ENCODE data around the gene RABGAP1L. TPM values are rescaled to one million over a fixed set of nuclear protein-coding genes. Genes with fewer than 3 reads are reported as not detected.
"Not testable (repeated sequence)": the region's sequence is repeated elsewhere in the genome, so short reads cannot be mapped to it uniquely, and the experiment has no call there.

Gene RABGAP1L
- polyA plus RNA-seq, 12 donors = 11.4 to 34.1 (median 16.6) TPM; not detected in 1

DNA sequence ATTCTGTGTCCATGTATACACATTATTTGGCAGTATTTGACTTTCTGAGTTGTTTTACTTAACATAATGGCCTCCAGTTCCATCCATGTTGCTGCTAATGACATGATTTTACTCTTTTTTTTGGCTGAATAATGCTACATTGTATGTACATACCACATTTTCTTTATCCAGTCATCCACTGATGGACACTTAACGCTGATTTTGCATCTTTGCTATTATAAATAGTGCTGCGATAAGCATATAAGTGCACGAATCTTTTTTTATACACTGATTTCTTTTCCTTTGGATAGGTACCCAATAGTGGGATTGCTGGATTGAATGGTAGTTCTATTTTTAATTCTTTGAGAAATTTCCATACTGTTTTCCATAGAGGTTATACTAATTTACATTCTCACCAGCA is 544.0 kb downstream of the RABGAP1L start:
- no peak for DNase-seq

DNA sequence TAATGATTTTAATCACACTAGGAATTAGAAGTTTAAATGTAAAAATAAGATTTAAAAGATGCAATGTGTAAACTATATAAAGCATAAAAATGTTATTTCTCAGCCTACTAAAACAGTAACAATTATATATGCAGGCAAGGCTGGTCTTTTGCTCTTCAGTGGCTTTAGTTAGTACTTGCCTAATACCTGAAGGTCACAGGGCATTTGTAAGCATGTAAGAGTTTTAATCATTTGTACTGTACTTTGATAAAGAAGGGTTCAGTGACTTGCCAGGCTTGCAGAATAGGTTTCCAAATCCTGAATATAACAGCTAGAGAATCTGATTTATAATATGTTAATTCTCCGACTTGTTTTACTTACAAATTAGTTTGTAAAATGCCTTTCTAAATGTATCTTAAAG is 545.0 kb downstream of the RABGAP1L start:
- no peak for DNase-seq

DNA sequence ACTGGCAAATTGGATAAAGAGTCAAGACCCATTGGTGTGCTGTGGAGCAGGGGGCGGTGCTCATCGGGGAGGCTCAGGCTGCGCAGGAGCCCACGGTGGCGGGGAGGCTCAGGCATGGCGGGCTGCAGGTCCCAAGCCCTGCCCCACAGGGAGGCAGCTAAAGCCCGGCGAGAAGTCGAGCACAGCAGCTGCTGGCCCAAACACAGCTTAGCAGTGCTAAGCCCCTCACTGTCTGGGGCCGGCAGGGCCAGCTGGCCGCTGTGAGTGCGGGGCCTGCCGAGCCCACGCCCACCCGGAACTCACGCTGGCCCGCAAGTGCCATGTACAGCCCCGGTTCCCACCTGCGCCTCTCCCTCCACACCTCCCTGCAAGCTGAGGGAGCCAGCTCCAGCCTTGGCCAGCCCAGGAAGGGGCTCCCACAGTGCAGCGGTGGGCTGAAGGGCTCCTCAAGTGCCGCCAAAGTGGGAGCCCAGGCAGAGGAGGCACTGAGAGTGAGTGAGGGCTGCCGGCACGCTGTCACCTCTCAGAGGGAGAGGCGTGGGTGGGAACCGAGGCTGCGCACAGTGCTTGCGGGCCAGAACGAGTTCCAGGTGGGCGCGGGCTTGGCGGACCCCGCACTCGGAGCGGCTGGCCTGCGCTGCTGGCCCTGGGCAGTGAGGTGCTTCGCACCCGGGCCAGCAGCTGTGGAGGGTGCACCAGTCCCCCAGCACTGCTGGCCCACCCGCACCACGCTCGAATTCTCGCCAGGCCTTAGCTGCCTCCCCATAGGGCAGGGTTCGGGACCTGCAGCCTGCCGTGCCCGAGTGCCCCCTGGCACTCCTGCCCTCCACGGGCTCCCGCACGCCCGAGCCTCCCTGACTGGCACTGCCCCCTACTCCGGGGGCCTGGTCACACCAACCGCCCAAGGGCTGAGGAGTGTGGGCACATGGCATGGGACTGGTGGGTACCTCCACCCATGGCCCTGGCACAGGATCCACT is 551.8 kb downstream of the RABGAP1L start:
- no peak for DNase-seq

DNA sequence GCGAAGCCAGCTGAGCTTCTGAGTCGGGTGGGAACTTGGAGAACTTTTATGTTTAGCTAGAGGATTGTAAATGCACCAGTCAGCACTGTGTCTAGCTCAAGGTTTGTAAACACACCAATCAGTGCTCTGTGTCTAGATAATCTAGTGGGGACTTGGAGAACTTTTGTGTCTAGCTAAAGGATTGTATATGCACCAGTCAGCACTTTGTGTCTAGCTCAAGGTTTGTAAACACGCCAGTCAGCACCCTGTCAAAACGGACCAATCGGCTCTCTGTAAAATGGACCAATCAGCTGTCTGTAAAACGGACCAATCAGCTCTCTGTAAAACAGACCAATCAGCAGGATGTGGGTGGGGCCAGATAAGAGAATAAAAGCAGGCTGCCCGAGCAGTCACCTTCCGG is 552.5 kb downstream of the RABGAP1L start:
- DNase-seq = not testable (repeated sequence)

DNA sequence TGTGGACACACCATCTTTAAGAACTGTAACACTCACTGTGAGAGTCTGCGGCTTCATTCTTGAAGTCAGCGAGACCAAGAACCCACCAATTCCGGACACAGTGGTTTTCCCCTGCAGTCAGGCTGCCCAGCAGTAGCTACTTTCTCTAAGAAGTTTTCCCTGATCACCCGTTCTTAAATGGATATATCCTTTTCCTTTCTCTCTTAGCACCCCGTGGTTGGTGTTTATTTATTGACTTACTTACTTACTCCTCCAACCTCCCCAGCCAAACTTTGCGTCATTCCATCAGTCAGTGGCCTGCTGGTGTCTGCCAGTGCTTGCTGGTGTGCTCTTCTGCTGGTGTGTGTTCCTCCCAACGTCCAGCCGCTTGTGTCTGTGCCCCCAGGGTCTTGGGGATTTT is 553.2 kb downstream of the RABGAP1L start:
- DNase-seq = no peak

DNA sequence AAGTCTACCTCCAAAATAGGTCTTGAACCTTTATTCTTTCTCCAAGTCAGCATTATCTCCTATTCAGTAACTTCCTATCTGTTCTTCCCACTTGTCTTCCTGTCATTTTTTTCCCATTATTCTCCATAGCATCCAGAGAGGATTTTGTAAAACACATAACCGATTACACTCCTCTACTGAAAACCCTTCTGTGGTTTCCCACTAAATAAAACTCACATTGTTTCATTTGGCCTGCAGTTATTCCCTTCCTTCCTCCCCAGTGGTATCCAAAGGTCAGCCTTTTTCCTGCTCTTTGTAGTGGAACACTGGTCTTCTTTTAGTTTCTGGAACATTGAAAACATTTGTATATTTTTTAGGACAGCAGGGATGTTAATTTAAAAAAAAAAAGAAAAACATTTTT is 554.5 kb downstream of the RABGAP1L start:
- peak; percentile 8 for DNase-seq

DNA sequence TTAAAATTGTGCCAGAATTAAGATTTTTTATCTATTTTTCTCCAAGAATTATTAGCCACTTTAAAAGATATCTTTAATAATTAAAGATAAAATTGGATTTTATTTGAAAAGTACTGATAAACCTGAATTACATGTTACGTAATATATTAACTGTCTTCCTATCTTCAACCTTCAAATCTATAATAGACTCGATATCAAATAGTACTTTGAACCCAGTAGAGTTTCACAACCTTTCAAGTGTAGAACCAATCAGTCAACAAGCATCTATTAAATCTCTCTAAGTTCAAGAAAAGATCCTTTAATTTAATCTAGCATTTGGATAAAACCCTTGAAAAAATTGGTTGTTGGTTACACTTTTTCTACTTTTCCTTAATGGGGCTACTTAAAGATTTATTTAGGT is 559.9 kb downstream of the RABGAP1L start:
- DNase-seq = no peak

DNA sequence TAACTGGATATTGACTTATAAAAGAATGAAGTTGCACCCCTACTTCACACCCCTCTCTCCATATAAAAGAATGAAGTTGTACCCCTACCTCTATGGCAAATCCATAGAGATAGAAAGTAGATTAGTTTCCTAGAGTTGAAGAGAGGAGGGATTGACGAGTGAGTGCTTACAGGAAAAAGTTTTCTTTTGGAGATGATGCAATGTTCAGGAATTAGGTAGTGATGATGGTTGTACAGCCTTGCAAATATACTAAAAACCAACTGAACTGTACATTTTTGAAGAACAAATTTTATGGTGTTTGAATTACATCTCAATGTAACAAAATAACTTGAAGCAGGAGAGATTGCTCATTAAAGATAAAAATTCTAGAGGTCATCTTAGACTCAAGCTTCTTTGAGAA is 561.3 kb downstream of the RABGAP1L start:
- no peak for DNase-seq

DNA sequence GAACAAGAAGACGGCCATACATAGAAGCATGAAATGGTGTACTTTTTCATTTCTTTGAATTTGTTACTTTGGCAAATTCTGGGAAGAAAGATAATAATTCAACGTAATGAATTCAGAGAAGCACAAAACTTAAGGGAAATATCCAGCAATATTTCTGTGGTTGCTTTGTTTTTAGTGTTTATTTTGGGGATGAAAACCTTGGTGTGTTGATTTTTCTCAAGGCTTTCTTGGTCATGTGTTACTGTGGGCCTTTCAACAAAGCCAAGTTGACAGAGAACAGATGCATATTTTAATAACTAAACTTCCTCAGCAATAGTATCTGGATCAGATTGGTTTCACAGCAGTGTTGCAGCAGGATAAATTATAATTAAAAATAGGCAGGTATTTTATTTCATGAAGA is 561.9 kb downstream of the RABGAP1L start:
- no peak for DNase-seq

DNA sequence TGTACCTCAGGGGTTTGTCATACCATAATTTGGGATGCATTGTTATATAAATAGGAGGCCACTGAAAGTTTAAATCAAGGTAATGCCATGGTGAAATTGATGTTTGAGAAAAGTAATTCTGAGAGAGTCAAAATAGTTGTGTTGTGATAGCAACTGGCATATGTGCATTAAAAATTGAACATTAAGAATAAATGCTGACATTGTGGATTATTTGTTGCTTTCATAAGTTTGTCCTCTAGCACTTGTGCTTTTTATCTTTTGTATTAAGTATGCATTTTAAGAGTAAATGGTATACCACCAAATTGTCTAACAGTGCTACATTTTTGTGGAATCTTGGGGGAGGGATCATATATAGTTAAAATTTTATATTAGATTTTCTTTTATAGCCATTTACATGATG is 564.5 kb downstream of the RABGAP1L start:
- no peak for DNase-seq

DNA sequence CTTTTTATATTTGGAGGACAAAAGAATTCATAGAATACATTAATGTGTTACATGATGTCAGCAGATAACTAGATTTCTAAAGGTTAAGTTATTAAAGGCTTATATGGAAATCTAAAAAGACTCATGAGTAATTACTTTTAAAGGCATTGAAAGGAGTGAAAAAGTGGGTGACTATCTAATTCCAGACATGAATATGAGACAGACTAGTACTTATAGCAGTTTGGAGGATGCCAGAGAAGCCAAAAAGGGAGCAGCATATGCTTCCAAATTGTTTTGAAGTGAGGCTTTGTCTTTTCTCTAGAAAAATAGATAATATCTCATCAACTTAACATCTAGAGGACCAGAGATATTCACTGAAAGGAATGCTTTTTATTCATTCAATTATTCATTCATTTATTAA is 564.9 kb downstream of the RABGAP1L start:
- DNase-seq = no peak

DNA sequence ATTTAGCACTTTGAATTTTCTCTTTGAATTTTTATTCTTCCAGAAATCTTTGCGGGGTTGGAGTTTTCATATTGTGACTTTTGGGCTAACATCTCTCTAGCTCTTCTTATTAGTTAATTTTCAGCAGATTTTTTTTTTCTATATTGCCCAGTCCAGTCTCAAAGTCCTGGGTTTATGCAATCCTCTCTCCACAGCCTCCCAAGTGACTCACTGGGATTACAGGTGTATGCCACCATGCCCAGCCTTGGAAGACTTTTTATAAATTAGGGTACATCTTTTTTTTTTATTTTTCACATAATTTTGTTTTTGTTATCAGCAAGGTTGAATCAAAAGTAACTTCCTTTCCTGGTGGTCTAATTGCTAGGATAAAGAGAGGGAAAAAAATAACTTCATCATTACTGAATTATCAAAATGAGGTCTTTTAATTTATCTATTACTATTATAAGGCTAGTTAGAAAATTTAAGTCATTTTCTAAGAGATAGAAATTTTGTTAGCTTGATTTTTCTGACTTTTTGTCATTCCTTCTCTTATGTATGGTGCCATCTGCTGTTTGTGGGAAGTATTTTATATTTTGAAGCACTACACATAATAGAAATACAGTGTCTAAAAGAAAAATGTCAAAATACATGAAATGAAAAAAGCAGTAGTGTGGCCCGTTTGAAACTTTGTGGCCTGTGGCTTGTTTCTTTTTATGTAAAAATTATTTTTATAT is 567.0 kb downstream of the RABGAP1L start:
- peak; percentile 15 for DNase-seq

DNA sequence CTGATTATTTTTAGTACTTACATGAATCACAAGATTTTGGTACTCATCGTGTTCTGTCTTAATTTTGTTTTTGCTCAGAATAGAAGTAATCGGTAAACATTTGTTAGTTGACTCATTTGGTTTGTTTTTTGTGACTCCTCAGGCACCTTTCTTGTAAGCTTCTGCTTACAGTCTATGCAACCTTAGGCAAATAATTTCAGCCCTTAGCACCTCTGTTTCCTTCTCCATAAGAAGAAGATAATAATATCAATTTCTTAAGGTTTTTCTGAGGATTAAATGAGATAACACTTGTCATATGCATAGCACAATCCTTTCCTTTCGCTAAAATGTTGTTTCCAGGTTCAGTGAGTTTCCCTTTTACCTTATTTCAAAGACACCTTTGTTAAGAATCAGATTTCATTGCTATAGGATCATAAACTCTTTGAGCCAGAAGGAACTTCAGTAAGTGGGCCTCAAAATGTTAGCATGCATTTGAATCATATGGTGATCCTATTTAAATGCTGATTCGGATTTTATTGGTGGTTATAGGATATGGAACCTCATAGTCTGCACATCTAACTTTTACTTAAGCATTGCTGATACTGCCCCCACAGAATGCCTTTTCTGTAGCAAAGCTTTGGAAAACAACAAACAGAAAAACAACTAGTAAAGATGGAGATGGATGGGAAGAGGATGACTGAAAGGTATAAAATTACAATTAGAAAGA is 567.7 kb downstream of the RABGAP1L start:
- no peak for DNase-seq

DNA sequence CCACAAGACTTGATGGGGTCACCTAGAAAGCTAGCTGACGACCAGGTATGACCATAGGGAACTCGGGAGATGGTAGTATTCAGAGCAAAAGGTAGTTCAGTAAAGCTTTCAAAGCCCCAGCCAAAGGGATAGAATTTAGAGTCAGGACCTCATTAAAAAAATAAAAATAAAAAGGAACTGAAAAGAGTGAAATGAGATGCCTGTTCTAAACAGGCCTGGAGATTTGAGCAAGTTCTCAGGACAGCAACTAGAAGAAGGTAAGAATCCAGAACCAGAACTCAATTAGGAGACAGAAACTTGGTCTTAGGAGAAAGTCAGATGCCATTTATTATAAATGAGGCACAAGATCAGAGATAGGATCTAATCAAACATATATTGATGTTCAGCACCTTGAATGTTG is 575.0 kb downstream of the RABGAP1L start:
- no peak for DNase-seq

DNA sequence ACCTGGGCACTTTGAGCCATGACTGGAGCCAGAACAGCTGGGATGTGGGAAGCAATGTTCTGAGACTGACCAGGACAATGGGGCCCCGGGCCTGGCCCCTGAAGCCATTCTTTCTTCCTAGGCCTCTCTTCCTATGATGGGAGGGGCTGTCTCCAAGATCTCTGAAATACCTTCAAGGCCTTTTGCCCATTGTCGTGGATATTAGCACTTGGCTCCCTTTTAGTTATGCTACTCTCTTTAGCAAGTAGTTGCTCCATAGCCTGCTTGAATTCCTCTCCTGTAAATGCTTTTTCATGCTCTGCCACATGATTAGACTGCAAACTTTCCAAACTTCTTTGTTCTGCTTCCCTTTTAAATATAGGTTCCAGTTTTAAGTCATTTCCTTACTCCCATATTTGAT is 577.5 kb downstream of the RABGAP1L start:
- no peak for DNase-seq

DNA sequence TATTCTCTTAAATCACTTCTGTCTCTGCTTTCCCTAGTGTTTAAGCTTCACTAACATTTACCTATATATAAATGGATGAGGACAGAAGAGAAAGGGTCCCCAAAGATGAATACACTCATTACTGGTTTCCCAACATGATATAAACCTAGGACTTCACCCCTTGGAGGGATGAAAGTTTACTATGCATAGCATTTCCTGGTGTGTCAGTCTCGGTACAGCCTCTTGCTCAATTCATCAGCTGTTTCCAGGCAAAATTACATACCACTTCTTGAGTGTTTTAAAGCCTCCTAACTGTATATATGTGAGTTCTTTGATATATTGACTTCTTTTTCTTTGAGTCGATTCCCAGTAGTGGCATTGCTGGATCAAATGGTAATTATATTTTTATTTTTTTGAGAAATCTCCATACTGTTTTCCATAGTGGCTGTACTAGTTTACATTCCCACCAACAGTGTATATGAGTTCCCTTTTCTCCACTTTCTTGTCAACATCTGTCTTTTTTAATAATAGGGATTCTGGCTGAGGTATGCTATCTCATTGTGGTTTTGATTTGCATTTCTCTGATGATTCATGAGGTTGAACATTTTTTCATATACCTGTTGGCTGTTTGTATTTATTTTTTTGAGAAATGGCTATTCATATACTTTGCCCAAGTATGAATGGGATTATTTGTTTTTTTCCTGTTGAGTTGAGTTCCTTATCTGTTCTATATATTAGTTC is 581.1 kb downstream of the RABGAP1L start:
- no peak for DNase-seq

DNA sequence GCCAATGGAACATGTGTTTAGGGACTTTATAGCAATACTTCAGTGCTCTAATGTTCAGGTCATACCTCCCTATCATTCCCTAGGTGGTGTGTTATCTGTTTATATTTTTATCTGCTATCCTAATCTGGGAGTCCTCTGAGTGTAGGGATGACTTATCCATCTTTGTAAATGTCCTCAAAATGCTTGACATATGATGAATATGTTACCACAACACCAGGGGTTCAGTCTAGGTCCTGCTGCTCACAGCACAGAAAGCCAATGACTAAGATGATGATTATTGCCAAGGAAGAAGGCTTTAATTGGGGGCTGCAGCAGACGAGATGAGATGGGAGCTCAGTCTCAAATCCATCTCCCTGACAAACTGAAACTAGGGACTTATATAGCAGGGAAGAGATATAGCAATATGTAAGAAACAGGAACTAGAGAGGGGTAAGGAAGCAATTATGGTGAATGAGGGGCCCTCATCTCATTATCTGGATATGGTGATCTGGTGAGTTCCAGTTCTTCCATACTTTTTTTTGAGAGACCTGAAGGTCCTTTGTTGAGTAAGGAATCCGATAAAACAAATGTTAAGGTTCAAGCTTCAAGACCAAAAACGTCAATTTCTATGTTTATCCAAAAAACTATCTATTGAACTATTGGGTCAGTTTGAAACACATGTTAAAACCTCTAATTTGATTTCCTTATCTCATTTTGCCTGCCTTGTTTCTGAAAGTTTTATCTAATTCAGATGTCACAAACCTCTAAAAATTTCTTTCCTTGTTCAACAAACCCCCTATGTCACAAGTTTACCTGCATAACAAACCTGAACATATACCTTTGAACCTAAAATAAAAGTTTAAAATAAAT is 583.7 kb downstream of the RABGAP1L start:
- no peak for DNase-seq

DNA sequence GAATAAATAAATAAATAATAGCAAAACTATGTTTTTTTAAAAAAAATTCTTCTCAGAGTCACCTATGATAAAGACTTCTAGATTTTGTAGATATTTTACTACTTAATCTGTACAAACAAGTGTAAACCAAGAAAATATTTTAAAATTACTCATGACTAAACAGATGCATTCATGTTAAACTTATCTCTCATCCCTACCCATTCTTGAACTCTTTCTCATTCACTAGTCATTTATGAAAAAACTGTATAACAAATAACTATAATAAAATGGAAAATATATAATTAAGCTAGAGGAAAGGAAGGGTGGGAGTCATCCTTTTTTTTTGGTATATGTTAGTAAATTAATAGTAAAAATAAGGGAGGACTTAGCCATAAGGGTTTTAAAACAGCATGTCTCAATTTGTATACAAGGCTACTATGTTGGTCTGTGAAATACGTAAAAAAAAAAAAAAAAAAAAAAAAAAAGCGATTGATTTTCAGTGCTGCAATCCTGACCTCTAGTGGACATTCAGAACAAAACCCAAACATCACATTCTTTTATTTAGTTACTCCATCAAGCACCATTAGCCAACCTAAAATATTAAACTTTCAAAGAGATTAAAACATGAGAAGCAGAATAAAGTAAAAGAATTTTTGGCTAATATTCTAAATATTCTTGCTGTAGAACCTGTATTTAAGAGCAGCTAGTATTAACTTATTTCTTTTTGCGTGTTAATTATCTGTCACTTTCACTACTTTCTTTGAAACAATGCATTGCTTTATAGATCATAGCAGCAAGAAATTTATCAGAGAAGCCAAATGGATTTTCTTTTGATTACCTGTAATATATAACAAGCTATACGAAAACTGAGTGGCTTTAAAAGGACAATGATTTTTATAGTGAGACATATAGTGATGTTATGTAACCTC is 584.6 kb downstream of the RABGAP1L start:
- DNase-seq = peak; percentile 43

DNA sequence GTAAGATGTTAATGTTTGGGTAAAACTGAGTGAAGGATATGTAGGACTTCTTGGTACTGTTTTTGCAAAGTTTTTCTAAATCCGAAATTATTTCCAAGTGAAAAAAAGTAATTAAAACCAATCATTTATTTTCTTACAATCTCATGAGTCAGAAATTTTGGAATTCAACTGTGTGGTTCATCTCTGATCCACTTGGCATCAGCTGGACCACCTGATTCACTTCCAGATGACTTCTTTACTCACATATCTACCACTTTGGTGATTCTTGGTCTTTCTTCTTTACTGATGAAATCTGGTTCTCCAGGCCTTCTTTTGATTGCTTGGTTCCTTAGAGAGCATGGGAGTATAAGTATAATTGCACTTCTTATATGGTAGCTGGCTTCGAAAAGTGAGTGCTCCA is 585.6 kb downstream of the RABGAP1L start:
- DNase-seq = no peak

Data from muscle of arm (tissue), 12 donors.